Epithelial cell of esophagus (primary cell): ENCODE data around the gene LPXN.

ENCODE experiments used
- DNase-seq: peaks from one replicate; pipeline ENCODE4 v3.0.0; 2010; ENCODE audit warnings: low read depth
- H3K4me3 ChIP-seq: 2 replicates; pipeline ENCODE4 v1.5.1; 2011; ENCODE audit warnings: mild to moderate bottlenecking, low read length, control low read depth
- TF ChIP-seq, protein P1 (sequence below): IDR thresholded peaks from 2 replicates; pipeline ENCODE4 v1.5.1; 2011; ENCODE audit warnings: low read depth, mild to moderate bottlenecking, low read length, control low read depth, inconsistent platforms; ENCODE audit not compliant: insufficient read depth; ENCODE audit errors: missing control alignments

LPXN gene

GRCh38 chr11:58615559-58615958 is 39.9 kb upstream of the LPXN start:
- TF ChIP-seq, protein P1, sequence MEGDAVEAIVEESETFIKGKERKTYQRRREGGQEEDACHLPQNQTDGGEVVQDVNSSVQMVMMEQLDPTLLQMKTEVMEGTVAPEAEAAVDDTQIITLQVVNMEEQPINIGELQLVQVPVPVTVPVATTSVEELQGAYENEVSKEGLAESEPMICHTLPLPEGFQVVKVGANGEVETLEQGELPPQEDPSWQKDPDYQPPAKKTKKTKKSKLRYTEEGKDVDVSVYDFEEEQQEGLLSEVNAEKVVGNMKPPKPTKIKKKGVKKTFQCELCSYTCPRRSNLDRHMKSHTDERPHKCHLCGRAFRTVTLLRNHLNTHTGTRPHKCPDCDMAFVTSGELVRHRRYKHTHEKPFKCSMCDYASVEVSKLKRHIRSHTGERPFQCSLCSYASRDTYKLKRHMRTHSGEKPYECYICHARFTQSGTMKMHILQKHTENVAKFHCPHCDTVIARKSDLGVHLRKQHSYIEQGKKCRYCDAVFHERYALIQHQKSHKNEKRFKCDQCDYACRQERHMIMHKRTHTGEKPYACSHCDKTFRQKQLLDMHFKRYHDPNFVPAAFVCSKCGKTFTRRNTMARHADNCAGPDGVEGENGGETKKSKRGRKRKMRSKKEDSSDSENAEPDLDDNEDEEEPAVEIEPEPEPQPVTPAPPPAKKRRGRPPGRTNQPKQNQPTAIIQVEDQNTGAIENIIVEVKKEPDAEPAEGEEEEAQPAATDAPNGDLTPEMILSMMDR: no peak
- no peak overlapping the region for H3K4me3 ChIP-seq
- no peak for DNase-seq

- TF ChIP-seq, protein P1: no peak
- H3K4me3 ChIP-seq: no peak overlapping the region
- DNase-seq: no peak
These were observed 37.6 kb upstream of the LPXN start for GRCh38 chr11:58613228-58613627.

- DNase-seq: no peak
- TF ChIP-seq, protein P1: no peak
These were observed 34.1 kb upstream of the LPXN start for GRCh38 chr11:58609723-58610122.

GRCh38 chr11:58608331-58608730 is 32.7 kb upstream of the LPXN start:
- TF ChIP-seq, protein P1: no peak
- DNase-seq: no peak
- no peak overlapping the region for H3K4me3 ChIP-seq

More at GRCh38 chr11:58609723-58610122, 34.1 kb upstream of the LPXN start:
- H3K4me3 ChIP-seq: no peak overlapping the region

- no peak for DNase-seq
These were observed 31.5 kb upstream of the LPXN start for GRCh38 chr11:58606930-58607714.

GRCh38 chr11:58600510-58600909 is 24.9 kb upstream of the LPXN start:
- no peak overlapping the region for H3K4me3 ChIP-seq
- DNase-seq: no peak
- TF ChIP-seq, protein P1: no peak

More at GRCh38 chr11:58606930-58607714, 31.5 kb upstream of the LPXN start:
- no peak overlapping the region for H3K4me3 ChIP-seq
- TF ChIP-seq, protein P1: no peak

DNA sequence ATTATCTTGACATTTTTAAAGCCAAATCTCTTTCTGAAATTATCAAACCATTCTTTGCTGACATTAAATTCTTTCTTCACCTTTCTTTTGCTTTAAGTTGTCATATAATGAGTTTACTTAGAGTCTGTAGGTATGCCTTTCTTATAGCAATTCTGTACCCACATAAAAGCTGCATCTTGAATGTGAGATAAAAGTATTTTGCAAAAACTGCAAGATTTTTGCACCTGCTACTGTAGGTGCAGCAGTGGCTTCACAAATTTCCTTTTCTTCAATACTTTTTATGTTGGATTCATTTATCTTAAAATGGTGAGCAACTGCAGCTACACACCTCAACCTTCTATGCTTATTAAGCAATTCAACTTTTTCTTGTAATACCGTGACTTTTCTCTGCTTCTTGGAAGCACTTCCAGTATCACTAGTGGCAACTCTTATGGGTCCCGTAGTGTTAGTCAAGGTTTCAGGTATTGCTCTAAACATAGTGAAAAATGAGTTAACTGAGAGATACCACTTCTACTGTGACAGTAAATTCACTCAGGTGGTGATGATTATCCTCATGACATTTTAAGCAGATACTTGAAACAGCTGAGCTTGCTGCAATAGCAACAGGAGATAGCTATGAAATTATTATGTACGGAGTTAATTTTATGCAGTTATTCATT is 22.0 kb upstream of the LPXN start:
- no peak for DNase-seq
- TF ChIP-seq, protein P1: no peak
- no peak overlapping the region for H3K4me3 ChIP-seq
